Glomerular visceral epithelial cell (primary cell): Measurements from ENCODE around the gene CCDC97.
"Not testable (repeated sequence)": the region's sequence is repeated elsewhere in the genome, so short reads cannot be mapped to it uniquely, and the experiment has no call there.

Source experiments
- DNase-seq: peaks from one replicate; pipeline ENCODE4 v3.0.0-alpha.2; 2016; ENCODE audit errors: extremely low spot score

CCDC97 gene

DNA sequence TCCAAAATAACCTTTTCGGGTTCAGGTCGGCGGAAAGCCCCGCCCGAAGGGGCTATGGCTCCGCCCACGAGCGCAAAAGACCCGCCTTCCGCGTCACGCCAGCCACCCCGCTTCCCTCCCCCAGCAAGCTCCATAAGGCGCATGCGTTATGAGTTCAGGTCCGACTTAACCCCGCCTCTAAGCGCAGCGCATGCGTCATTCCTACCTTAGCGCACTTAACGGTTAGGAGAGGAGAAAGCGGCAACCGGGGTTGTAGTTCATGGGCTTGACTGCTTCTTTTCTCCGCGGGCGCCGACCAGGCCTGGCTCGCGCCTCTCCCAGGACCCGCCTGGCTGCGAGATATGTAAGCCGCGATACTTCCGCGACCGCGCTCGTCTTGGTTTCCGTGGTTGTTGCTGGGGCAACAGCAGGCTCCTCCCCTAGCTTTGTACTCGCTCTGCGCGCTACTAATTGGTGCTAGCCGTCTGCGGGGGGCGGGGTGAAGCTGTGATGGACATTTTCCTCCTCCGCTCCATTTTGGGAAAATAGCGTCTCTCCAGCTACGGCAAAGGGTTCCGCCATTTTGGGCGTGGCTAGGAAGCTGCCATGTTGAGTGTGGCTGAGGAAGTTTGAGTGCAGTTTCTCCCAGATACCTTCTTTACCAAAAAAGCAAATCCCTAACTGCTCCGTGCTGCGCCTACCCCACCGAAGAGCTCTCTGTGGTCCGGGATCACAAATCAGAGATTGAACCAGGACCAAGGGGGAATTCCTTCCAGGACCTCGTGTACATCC, 54.0 kb downstream of the CCDC97 start, which contains the start of gene B9D2:
TSS of gene B9D2 (minus strand) at position 397 of the 771 bp plus-strand sequence. CDS start 630 bp downstream, outside the sequence.
- DNase-seq, result peak; percentile 98

DNA sequence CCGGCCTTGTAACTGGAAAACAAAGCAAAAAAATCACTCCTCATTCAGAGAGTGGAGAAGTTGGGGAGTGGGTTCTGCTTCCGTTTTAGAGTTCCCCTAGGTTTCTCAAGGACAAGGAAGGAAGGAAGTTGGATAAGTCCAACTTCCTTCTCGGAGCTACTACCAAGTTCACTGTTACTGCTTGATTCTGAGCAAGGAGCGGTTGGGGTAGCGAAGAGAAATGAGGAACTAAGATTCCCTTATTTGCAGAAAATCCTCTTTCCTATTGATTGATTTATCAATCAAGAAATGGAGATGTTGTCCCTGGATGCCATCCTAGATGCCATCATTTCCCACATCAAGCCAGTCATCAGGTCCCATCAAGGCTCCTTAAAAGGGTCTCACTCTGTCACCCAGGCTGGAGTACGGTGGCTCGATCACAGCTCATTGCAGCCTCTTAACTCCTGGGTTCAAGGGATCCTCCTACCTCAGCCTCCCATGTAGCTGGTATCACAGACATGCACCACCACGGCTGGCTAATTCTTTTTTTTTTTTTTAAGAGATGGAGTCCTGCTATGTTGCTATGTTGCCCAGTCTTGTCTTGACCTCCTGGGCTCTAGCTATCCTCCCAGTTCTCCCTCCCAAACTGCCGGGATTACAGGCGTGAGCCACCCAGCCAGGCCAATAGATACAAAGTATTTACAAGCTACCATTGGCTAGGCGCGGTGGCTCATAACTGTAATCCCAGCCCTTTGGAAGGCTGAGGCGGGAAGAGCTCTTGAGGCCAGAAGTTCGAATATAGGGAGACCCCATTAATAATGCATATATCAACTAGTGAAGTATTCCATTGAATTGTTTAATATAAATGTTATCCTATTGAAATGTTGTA, 54.8 kb downstream of the CCDC97 start:
- DNase-seq, result no peak

DNA sequence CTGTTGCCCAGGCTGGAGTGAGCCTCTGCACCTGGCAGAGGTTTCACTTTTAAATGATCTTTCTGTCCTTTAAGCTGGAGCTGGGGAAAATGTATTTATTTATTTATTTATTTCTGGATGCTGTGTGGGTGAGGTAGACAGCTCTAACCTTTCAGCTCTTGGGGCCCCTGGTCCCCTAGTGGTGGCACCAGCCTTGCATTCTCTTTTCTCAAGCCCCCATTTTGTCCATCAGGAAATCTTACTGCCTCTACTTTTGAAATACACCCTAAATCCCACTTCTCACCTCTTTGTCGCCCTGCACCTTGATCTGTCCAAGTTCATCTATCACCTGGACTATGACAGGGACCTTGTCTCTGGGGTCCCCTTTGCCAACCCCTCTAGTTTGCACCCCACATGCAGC, 56.1 kb downstream of the CCDC97 start:
- peak; percentile 28 for DNase-seq

DNA sequence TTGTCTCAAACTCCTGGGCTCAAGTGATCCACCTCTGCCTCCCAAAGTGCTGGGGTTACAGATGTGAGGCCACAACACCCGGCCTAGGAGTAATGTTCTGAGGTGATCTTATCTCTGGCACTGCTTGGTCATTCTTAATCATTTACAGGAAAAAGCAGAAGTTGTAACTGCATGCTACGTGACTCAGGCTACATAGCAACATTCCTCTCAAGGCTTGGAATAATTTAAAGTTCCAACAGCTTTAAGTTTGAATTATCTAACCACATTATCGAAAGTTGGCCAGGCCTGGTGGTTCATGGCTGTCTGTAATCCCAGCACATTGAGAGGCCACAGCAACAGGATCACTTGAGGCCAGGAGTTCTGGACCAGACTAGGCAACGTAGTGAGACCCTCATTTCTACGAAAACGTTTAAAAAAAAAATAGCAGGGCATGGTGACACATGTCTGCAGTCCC, 57.9 kb downstream of the CCDC97 start:
- peak; percentile 86 for DNase-seq

DNA sequence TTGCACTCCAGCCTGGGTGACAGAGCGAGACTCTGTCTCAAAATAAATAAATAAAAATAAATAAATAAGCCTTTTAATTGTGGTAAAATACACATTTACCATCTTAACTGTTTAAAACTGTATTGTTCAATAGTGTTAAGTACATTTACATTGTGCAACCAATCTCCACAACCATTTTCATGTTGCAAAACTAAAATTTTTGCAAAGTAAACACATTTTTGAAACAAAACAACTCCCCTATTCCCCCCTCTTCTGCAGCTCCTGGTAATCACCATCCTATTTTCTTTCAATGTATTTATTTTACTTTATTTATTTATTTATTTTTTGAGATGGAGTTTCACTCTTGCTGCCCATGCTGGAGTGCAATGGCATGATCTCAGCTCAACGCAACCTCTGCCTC, 59.8 kb downstream of the CCDC97 start:
- no peak for DNase-seq

DNA sequence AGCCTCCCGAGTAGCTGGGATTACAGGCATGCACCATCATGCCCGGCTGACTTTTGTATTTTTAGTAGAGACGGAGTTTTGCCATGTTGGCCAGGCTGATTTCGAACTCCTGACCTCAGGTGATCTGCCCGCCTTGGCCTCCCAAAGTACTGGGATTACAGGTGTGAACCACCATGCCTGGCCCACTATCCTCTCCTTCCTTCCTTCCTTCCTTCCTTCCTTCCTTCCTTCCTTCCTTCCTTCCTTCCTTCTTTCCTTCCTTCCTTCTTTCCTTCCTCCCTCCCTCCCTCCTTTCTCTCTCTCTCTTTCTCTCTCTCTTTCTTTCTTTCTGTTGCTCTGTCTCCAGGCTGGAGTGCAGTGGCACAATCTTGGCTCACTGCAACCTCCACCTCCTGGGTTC, 61.1 kb downstream of the CCDC97 start:
- DNase-seq, result not testable (repeated sequence)

DNA sequence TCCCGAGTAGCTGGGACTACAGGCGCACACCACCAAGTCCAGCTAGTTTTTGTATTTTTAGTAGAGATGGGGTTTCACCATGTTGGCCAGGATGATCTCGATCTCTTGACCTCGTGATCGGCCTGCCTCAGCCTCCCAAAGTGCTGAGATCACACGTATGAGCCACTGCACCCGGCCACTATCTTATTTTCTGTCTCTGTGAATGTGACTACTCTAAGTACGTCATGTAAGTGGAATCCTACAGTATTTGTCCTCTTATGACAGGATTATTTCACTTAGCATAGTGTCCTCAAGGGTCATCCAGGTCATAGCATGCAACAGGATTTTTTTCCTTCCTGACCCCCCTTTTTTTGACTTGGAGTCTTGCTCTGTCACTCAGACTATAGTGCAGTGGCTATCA, 61.6 kb downstream of the CCDC97 start:
- DNase-seq, result no peak

DNA sequence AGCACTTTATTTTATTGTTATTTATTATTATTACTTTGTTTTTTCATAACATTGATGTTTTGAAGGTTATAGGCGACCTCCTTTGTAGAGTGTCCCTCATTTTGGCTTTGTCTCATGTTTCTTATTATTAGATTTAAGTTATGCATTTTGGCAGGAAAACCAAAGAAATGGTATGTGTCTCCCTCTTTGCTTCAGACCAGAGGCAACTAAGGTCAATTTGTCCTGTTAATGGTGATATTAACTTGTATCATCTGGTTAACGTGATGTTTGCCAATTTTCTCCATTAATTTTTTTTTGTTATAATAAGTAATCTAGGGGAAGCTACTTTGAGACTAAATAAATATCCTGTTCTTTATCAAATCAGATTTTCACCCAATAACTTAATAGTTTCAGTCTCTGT, 62.5 kb downstream of the CCDC97 start:
- DNase-seq, result no peak

DNA sequence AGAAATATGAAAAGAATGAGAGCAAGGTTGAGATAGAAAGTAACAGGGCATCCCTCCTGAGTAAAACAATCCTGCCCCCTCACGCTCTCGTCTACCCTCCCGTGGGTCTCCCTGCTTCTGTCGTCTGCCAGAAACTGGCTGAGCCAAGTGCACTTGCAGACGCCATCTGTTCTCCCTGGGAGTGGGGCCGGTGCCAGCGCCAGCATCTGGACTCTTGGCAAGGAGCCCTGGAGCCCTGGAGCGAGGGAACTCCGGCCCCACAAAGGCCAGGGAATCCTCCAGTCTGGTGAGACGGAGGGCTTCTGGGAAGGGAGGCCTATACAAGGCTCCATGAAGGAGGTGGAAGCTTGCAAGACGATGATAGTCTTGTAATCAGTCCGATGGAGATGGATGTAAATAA, 64.0 kb downstream of the CCDC97 start:
- DNase-seq, result peak; percentile 48
